ENCODE data around the gene TUBG1.
A peak's percentile ranks its signal among the peaks of the same experiment; 100 is the strongest.

Gene TUBG1

GRCh38 chr17:42609182-42609813 lies at the start of gene TUBG1, which contains the start of gene RETREG3:
TUBG1 (plus strand) TSS chr17:42609683; CDS start chr17:42609738, 55 bp downstream.
RETREG3 (minus strand) TSS chr17:42609374; CDS start chr17:42609324, 50 bp downstream.
- peak; percentile 99 for DNase-seq

GRCh38 chr17:42560246-42560645 lies 49.2 kb upstream of the TUBG1 start:
- no peak for DNase-seq

- peak; percentile 98 for DNase-seq
Observed at GRCh38 chr17:42561897-42562387, 47.5 kb upstream of the TUBG1 start, which contains the start of gene COASY. COASY (plus strand) TSS chr17:42562148; CDS start chr17:42562623, 475 bp downstream.

- DNase-seq = peak; percentile 28
Observed at GRCh38 chr17:42562388-42563142, 46.9 kb upstream of the TUBG1 start.

GRCh38 chr17:42563143-42563509 lies 46.4 kb upstream of the TUBG1 start:
- no peak for DNase-seq

GRCh38 chr17:42563543-42563942 lies 45.9 kb upstream of the TUBG1 start:
- no peak for DNase-seq

GRCh38 chr17:42563950-42564349 lies 45.5 kb upstream of the TUBG1 start:
- DNase-seq = no peak

GRCh38 chr17:42564815-42565522 lies 44.5 kb upstream of the TUBG1 start:
- DNase-seq = no peak

GRCh38 chr17:42565523-42566214 lies 43.8 kb upstream of the TUBG1 start:
- DNase-seq = no peak

- no peak for DNase-seq
Observed at GRCh38 chr17:42566215-42566882, 43.1 kb upstream of the TUBG1 start.

GRCh38 chr17:42566883-42567573 lies 42.5 kb upstream of the TUBG1 start, which contains the start of gene MLX:
MLX (plus strand) TSS chr17:42567100; CDS start chr17:42567125, 25 bp downstream.
- peak; percentile 96 for DNase-seq

GRCh38 chr17:42568341-42569111 lies 41.0 kb upstream of the TUBG1 start:
- no peak for DNase-seq

- no peak for DNase-seq
Observed at GRCh38 chr17:42571435-42572225, 37.9 kb upstream of the TUBG1 start.

- DNase-seq = no peak
Observed at GRCh38 chr17:42573095-42573494, 36.4 kb upstream of the TUBG1 start.

- no peak for DNase-seq
Observed at GRCh38 chr17:42574463-42574862, 35.0 kb upstream of the TUBG1 start.

GRCh38 chr17:42577140-42577531 lies 32.3 kb upstream of the TUBG1 start:
- peak; percentile 39 for DNase-seq

GRCh38 chr17:42577532-42578281 lies 31.8 kb upstream of the TUBG1 start, which contains the start of gene PSMC3IP:
PSMC3IP (minus strand) TSS chr17:42577729; CDS start chr17:42577686, 43 bp downstream.
- peak; percentile 98 for DNase-seq

GRCh38 chr17:42578282-42578869 lies 31.1 kb upstream of the TUBG1 start:
- peak; percentile 95 for DNase-seq

All from OCI-M1 (cell line).